Activated naive CD4-positive, alpha-beta T cell (primary cell): ENCODE results near the gene SLX4IP.
"Not testable (repeated sequence)": the region's sequence is repeated elsewhere in the genome, so short reads cannot be mapped to it uniquely, and the experiment has no call there.

Source experiments
- DNase-seq, 4 experiments: peaks; one replicate each; lab custom pipeline; 2025; lab: John Stamatoyannopoulos, UW

SLX4IP gene

DNA sequence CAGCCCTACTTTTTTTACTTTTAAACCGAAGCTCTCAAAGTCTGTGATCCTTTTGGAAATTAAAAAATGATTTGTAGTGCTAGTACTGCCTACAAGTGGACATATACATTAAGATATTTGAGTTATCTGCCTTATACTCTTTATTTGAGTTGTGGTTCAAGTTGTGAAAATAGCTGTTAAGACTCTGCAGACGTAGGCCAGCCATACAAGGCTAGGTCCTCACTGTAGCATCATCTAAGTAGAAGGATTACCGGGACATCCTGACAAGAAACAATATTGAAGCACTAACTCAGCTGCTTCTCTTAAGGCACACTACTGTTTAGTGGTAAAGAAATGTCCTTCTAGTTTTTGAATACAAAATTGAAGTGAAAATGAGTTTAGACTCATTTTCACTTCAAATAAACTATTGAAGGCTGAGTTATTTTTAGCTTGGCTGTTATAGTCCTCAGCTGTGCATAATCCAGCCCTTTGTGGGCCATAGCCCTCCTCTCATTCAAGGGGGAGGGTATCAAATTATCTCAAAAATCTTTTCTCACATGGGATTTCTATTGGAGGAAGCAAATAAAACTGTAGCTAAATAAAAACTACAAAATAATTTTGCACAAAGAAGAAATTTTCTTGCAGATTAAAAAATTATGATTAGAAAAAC lies 170.6 kb downstream of the SLX4IP start:
- DNase-seq: no peak

DNA sequence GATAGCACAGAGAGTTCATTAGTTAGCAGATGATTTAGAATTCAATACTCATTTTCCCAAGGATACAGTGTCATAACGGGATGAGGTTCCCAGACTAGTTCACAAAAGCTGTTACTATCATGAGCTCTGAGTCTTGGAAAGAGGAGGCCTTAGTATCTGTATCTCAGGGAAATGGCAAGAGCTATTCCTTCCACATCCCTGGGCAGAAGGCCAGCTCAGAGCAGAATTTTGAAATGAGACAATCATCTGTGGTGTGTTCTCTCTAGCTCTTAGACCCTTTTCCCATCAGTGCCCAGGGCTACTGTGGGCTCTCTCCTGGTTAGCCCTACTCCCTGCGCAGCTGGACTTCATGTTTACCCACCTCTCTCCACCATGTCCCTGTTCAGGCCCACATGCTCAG lies 174.2 kb downstream of the SLX4IP start:
- DNase-seq: no peak

DNA sequence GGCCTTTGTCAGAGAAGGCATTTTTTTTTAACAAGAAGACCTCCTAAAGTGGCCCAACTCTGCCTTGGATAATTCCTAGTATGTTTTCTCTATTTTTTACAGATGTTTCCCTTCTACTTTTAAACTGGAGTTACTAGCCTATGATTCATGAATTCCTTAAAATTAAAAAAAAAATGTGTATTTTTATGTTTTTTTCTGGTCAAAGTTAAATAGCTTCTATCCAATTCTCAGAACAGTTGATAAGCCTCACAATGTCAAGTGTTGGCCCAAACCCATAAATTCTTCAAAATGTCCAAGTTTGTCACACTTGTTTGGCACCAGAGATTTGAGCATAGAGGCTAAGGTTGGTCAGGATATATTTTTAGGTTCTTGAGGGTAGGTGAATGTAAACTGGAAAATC lies 174.7 kb downstream of the SLX4IP start:
- no peak for DNase-seq

DNA sequence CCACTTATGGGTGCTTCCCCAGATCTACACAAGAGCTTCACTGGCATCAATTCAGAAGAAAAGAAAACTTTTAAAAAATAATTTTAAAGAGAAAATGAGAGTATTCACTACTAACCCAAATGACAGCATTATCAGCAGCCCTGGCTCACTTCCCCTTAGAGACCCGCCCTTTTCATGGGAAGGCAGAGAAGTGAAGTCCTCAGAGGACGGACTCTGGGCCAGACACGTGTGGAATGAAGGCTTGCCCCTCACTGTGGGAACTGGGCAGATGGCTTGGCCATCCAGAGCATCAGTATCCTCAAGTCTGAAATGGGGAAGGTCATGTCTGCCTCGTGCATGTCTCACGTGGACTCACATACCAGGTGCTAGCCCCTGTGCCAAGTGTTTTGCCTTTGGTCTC lies 175.1 kb downstream of the SLX4IP start:
- no peak for DNase-seq

DNA sequence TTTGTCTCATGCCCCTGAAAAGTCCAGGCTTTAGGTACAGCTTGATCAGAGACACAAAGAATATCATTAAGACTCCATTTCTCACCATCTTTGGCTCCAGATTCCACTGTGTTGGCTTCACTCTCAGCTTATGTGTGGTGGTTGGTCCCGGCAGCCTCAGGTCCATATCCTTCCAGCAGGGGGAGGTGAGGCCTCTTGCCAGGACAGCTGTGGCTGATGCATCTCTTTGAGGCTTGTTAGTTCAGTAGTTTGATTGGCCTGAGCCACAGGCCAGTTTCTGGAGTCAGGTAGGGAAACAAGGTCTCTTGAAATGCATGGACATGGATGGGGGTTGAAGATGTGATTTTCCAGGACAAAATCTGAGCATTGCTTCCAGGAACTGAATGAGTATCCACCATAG lies 176.3 kb downstream of the SLX4IP start:
- no peak for DNase-seq

DNA sequence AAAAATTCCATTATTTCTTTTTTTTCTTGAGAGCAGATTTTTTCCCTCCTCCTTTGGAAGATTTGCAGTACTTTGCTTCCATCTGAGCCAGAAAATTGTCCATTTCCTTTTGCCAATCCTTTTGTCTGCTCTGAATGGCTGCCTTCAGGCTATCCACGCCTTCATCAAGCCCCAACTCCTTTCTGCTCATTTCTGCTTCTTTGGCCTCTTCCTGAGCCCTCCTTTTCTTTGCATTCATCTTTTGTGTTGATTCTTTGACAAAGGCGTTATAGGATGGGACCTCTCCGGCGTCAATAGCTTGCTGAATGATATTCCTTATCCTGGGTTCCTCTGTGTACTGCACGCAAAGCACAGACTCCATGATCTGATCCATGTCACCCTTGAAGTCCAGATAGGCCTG lies 178.3 kb downstream of the SLX4IP start:
- not testable (repeated sequence) for DNase-seq

DNA sequence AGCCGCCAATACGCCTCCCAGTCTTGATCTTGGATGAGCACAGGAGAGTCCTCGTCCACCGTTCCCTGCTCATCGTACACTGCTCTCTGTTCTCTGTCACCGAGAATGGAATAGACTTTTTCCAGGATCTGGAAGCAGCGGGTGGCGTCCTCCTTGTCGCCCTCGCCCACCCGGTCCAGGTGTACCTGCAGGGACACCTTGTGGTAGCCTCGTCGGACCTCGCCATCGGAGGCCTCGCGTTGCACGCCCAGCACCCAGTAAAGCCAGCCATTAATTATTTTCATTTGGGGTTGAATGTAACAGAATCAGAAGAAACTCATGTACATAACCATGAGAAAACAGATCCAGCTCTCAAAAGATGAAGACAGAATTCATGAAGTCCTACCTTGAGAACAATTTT lies 178.8 kb downstream of the SLX4IP start:
- DNase-seq: no peak

DNA sequence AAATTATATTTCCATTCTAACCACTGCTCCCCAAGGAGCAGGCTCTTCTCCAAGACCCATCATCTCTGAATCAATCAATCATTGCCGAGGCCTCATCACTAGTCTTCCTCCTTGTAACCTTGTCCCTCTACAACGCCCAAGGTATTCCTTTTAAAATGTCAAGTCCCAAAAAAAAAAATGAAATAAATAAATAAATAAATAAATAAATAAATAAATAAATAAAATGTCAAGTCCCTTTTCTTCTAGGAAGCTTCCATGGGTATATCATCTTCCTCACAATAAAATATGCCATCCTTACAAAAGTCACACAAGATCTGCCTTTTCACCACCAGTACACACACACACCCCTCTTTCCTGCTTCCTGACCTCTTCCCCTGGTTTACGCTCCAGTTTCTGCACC lies 181.1 kb downstream of the SLX4IP start:
- no peak for DNase-seq

DNA sequence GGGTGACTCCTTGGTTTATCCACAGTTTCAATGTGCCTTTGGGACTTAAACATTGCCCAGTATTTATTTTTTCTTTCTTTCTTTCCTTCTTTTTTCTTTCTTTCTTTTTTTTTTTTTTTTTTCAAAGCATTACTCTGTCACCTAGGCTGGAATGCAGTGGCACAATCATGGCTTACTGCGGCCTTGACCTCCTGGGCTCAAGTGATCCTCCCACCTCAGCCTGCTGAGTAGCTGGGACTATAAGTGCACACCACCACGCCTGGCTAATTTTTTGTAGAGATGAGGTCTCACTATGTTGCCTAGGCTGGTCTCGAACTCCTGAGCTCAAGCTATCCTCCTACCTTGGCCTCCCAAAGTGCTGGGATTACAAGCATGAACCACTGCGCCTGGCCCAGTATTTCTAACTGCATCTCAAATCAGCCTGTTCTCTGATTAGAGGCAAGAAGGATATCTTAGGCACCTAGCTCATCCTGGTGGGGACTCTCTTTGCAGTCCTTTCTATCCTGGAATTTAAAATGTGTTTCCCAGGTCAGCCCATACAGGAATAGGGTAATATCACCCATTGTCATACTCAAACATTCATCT lies 182.5 kb downstream of the SLX4IP start:
- DNase-seq: not testable (repeated sequence)

DNA sequence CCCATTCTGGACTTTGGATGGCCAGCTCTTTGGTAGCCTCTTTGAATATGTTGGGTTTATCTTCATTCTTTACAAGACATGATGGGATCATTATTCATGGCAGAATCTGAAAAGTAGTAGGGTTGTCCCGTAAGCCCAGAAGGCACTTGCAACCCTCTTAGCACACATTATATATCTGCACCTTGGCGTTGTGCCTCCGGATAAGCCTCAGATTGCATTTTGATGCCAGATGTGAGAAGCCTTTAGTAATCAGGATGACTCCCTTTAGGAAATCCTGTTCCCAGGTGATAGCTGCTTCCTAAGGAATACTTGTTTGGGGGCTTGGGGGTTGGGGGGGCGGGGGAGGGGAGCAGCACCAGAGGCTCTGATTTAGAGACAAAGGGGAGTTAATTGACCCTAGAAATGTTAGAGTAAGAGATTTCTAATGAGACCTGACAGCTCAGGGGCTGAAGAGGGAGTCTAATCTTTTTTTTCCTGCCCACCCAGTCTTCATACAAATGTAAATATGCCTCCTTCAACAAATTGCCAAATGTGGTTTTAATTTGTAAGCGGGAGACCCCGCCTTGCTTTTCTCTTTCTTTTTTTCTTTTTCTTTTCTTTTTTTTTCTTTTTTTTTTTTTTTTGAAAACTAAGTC lies 183.6 kb downstream of the SLX4IP start:
- DNase-seq: no peak

DNA sequence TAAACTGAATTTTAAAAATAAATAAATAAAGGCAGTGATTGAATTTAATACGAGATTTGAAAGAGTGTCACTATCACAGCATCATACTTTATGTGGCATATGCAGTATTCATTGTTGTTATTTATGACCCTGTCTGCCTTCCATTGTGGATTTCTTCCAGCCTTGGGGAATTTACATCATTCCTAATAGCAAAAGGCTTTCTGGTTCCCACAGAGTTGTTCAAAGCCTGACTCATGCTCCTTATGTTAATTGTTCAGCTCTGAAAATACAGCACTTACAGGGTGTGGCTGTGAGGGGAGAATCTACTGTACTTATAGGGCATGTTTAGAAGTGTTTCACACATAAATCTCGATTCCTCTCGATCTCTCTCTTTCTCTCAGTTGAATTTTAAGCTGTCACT lies 184.3 kb downstream of the SLX4IP start:
- no peak for DNase-seq

DNA sequence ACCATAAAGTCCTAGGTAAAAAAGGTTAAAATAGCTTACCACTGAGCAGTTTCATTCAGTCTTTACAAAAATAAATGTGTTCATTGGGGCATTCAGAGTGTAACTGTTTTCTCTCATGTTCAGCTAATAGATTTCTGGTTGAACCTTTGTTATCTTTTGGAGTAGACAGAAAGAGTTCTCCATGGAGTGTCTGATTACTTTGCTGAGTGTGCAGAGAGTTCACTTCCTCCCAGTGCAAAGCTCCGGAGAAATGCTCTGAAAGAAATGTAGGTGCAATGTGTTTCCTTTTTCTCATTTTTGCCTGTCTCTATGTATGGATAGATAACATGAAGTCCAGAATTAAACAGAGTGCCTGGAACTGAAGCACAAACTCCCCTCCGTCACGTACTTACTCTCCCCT lies 186.0 kb downstream of the SLX4IP start:
- DNase-seq: no peak

DNA sequence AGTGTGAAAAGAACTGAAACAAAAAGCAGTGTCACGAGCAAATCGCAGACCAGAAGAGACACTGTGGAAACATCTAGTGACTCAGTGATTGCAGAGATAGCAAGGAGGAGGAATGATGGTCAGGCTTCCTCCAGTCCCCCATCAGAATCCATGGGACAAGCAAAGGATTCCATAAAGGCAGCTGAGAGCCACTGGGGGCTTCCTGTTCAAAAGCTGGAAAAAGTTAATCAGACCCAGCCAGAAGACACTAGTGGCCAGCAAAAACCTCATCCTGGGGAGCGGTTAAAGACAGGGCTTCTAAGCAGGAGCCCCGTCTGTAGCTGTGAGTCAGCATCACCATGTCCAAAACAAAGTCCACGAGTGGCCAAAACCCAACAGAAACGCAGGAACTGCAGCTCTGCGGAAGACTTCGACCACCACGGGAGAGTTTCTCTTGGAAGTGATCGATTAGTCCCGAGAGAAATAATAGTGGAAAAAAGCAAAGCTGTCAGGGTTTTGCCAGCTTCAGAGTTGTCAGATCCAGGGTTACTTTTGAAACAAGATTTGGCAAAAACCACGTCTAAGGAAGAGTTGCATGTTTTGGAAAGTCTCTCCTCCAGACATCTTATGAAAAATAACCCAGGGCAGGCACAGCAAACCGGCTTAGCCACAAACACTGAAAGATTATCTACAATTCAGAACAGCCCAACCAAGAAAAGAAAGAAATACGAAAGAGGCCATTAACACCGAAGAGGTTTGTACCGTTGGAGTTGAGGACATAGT lies 187.7 kb downstream of the SLX4IP start:
- DNase-seq: no peak

DNA sequence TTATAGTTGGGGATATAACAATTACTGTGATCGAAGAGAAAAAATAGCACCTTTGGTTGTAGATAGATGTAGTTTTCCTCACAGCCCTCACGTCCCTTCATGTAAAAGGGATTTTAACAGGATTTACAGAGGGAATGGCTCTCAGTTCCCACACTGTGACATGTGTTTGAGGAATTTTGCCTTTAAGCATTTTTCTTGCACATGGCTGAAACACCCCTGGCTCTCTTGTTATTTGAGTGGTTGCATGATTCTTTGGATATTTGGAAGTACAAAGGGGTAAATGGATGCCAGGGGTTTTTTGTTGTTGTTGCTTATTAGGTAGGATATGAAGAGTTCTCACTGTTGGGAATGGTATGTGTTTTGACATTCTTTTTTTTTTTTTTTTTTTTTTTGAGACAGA lies 190.5 kb downstream of the SLX4IP start:
- no peak for DNase-seq

DNA sequence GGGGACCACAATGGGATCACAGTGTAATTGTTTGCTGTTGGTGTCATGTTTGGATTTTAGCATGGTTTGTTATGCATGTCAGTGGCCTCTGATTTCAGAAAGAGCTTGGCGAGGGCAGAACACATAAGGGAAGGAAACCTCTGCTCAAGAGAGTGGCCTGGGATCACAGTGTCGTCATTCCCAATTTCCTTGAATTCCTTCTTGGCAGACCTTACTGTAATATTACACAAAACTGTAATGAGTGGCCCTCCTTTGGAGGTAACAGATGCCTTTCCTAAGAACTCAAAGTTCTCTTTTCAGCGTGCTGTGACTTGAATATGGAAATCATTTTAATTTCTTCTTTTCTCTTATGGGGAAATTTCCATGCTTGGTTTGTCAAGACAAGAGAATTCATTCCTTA lies 191.8 kb downstream of the SLX4IP start:
- no peak for DNase-seq

DNA sequence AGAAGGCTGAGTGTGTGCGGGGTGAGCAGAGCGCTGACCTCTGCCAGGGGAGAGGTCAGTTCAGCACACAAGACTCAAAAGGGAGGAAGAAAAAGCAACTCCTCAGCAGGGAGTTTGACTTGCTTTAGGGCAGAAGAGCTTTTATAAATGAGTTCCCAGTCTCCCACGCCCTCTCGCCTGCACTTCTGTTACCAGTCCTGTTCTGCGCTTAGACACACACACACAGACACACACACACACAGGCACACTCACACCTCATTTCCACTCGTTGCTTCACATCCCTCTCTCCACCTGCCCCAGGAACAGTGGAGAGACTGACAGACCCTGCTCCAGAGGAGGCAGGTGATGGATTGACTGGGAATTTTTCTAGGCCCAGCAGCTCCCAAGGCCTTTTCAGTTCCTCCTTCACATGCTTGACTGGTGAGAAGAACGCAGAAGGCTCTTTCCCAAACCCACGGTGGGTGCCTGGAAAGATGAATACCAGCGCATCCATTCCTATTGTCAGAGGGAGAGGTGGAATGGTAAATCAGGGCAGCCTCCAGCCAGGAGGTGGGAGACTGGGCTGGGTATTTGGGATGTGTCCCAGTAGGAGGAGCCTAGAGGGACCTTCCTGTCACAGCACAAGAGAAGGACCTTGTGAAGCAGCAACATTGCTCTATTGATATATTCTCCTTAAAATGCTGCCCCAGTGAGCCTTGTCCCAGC lies 195.0 kb downstream of the SLX4IP start:
- DNase-seq: no peak

DNA sequence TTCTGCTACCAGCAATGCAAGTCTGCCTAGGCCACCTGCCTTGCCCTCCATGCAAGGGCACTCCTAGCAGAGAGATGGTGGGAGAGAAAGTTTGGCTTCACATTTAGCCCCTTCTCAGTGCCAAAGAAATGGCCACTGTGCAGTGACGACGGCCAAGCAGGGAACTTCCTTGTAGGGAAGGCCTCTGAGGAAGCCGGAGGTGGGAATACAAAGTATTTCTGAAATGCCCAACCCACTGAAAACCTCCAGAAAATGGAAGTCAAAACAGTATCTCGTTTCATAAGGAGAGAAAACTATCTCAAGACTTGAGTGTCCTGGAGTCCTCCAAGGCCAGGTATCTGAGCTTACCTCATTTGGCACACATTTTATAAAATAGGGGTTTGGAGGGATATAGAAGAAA lies 196.0 kb downstream of the SLX4IP start:
- DNase-seq: no peak

DNA sequence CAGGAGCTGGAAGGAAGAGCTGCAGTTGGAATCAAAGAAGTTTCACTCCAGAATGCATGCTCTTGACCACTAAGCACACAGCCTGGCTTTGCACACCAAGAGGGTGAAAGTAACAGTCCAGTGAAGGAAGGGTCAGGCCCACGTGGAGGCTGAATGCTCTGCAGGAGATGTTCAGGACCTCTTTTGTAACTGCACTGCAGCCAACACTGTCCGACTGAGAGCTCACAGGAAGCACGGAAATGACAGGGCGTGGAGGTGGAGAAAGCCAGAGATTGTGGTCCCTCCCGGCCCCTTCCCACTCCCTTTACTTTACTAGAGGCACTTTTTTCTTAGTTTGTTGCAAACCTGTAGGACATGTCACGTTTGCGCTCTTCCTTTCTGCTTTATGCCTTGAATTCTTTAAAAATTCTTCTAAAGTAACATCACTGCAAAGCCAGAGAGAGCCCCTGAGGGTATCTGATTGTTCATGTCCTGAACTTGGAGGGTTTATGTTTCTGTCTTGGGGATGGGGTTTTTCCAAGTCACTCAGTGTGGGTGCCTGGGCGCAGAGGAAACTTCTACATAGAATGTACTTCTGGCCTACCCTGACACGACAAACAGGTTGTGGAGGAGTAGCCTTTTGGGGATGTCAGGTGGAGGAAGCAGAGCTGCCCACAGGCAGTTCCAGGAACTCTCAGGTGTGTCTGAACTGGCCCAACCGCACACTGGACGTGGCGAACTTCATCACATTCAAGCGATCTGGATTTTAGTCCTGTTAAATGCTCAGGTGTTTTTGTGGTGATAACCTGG lies 197.8 kb downstream of the SLX4IP start:
- DNase-seq: no peak

DNA sequence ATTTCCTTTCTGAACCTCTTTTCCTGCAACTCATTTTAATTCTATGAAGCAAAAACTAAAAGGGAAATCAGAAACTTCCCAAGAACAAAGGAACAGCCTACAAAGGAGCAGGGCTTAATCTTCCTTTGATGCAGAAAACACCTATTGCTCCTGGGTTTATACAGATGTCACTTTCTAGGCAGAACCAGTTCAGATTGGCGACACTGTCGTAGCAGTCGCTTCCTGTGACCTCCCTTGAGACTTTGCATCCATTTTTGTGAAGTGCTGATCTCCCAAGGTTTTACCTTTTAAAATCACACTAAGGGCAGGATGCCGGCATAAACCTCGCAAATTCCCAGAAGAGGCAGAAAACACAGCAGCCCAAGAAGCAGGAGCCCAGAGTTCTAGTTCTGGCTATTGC lies 198.6 kb downstream of the SLX4IP start:
- DNase-seq: no peak

DNA sequence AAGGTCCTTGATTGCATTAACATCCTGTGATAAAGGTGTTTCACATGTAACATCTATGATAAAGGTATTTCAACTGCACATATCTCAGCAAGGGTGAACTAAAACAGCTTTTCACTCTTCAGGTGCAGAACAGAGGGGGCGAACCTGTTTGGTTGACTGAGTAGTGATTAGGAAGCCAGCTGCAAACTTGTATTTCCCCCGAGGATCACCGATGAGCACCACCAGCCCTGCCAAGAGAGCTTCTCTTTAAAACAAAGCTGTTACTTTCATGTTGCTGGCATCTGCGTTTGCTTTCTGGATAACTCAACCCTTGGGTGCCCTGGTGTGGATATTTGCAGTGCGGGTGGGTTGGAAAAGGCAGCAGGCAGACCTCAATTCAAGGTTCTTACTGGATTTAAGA lies 199.1 kb downstream of the SLX4IP start:
- DNase-seq: no peak

DNA sequence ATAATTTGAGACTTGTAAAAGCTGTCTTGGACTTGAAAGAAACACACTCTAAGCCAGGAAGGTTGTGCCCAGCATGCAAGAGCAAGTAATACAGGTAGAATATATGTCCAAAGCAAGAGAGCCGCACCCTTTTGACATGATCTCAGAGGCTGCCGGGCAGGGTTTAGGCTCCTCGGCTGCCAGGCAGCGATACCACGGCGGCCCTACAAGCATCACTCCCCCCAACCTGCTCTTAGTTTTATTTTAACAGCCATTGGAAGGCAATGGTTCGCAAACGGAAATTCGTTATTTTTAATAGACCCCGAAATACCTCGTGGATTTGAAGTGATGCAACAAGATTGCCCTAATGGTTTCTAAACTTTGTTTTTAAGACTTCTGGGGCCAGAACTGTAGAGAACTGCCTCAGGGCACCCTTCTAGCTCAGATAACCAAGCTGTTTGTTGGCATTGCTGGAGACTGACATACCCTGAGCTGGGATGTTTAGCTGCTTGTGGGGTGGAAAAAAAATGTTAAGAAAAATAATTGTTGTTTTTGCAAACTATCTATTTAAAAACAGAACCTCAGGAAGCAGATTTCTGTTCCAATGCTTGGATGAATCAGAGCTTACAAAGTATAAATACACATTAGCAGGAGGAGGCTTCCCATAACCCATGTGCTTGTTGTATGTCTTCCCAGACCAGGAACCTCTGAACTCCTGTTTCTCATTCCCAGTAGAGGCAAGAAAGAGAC lies 199.7 kb downstream of the SLX4IP start:
- no peak for DNase-seq
